Measurements from ENCODE around the gene DYTN. TPM values are rescaled to one million over a fixed set of nuclear protein-coding genes. Genes with fewer than 3 reads are reported as not detected.
"Not testable (repeated sequence)": the region's sequence is repeated elsewhere in the genome, so short reads cannot be mapped to it uniquely, and the experiment has no call there.

Gene DYTN
- polyA plus RNA-seq, 1 donor from 2014 or later, result not detected

DNA sequence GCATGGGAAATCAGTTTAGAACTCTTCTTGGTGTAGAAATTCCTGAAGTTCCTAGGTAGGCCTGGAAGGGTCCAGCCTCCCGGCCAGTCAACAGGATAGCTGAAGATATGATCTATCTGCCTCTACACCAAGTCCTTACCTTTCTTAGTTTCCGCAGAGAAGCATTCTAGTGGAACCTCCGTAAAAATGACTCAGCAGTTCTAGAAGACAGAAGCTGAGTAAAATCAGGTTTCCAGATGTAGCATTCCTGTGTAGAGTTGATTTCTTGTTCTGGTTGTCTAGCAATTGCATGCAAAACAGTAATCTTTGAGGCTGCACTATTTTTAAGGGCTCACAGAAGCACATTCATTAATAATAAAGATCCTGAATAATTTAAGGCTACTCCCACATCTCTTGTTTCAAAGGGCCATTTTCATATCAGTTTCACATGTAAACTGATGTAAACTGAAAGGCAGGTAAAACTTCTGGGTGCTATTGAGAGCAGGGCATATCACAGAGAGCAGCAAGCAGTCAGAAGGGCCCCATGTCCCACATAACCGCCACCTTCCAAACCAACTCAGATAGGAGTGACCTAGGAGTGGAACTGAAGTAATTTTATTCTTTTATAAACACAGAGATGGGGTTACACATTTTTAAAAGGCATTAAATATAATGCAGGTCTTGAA, 3.2 kb upstream of the DYTN start:
- no peak for TF ChIP-seq EZH2 (IDR thresholded peaks at IDR 0.05; ENCODE audit: borderline replicate concordance, insufficient read depth, low read length, poor library complexity, severe bottlenecking)
- TF ChIP-seq, protein P1, sequence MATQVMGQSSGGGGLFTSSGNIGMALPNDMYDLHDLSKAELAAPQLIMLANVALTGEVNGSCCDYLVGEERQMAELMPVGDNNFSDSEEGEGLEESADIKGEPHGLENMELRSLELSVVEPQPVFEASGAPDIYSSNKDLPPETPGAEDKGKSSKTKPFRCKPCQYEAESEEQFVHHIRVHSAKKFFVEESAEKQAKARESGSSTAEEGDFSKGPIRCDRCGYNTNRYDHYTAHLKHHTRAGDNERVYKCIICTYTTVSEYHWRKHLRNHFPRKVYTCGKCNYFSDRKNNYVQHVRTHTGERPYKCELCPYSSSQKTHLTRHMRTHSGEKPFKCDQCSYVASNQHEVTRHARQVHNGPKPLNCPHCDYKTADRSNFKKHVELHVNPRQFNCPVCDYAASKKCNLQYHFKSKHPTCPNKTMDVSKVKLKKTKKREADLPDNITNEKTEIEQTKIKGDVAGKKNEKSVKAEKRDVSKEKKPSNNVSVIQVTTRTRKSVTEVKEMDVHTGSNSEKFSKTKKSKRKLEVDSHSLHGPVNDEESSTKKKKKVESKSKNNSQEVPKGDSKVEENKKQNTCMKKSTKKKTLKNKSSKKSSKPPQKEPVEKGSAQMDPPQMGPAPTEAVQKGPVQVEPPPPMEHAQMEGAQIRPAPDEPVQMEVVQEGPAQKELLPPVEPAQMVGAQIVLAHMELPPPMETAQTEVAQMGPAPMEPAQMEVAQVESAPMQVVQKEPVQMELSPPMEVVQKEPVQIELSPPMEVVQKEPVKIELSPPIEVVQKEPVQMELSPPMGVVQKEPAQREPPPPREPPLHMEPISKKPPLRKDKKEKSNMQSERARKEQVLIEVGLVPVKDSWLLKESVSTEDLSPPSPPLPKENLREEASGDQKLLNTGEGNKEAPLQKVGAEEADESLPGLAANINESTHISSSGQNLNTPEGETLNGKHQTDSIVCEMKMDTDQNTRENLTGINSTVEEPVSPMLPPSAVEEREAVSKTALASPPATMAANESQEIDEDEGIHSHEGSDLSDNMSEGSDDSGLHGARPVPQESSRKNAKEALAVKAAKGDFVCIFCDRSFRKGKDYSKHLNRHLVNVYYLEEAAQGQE (IDR thresholded peaks at IDR 0.05; ENCODE audit: borderline replicate concordance), result no peak
- TF ChIP-seq SMC3 (conservative IDR thresholded peaks at IDR 0.05; ENCODE audit: poor library complexity), result no peak
- TF ChIP-seq TAF1 (IDR thresholded peaks at IDR 0.05; ENCODE audit: low read depth), result no peak
- no peak for TF ChIP-seq POLR2AphosphoS5 (IDR thresholded peaks at IDR 0.05)
- no peak for TF ChIP-seq CTCF (IDR thresholded peaks at IDR 0.05; ENCODE audit: poor library complexity, severe bottlenecking)
- no peak for TF ChIP-seq EP300 (conservative IDR thresholded peaks at IDR 0.05; ENCODE audit: poor library complexity, severe bottlenecking)
- no peak for TF ChIP-seq RAD21 (conservative IDR thresholded peaks at IDR 0.05)
- TF ChIP-seq MXI1 (conservative IDR thresholded peaks at IDR 0.05; ENCODE audit: poor library complexity, severe bottlenecking), result no peak
- Histone ChIP-seq H3K9ac (ENCODE audit: low read length) (no peak overlapping the region), H3K79me2 (replicated peaks; ENCODE audit: insufficient read depth, low read length) (no peaks in the 10 kb centered on the region), H3K4me2 (ENCODE audit: low read length) (no peak overlapping the region), H3K27ac (ENCODE audit: low read length) (no peak overlapping the region), H3F3A (ENCODE audit: insufficient read depth, low read length, poor library complexity, severe bottlenecking) (no peaks in the 10 kb centered on the region), H3K36me3 (ENCODE audit: insufficient read depth, low read length) (no peaks in the 10 kb centered on the region), H4K20me1 (ENCODE audit: insufficient read depth) (no peaks in the 10 kb centered on the region), H3K27me3 (ENCODE audit: insufficient read depth, low read depth, low read length) (no peaks in the 10 kb centered on the region), H3K4me3 (ENCODE audit: low read length) (no peak overlapping the region), H3K9me3 (ENCODE audit: low read length) (no peaks in the 10 kb centered on the region), H3K9me2 (ENCODE audit: insufficient read depth, low read length) (no peaks in the 10 kb centered on the region), H2AFZ (ENCODE audit: low read depth, low read length) (no peak overlapping the region)

DNA sequence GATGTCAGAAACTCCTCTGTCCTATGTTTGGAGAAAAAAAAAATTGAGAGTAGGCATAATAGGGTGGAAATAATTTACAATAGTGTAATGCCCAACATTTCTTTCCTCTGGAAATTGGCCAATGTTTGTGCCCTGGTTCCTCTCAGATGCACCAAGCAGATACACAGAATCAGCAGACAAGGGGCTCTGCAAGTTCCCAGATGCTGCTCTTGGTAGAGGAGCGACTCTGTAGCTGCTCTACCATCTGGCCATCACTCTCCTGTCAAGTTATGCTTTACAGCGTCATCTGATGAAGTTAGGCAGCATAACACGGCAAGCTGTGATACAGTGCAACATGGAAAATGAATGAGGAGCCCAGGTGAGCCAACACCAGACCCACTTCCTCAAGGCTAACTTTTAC, 1.6 kb downstream of the DYTN start:
- Histone ChIP-seq H4K20me1 (ENCODE audit: insufficient read depth) (no peaks in the 10 kb centered on the region), H3K4me2 (ENCODE audit: low read length) (no peak overlapping the region), H3K9me2 (ENCODE audit: insufficient read depth, low read length) (no peaks in the 10 kb centered on the region), H2AFZ (ENCODE audit: low read depth, low read length) (no peak overlapping the region), H3K9me3 (ENCODE audit: low read length) (no peaks in the 10 kb centered on the region), H3F3A (ENCODE audit: insufficient read depth, low read length, poor library complexity, severe bottlenecking) (no peaks in the 10 kb centered on the region), H3K27ac (ENCODE audit: low read length) (no peak overlapping the region), H3K9ac (ENCODE audit: low read length) (no peak overlapping the region), H3K36me3 (ENCODE audit: insufficient read depth, low read length) (no peaks in the 10 kb centered on the region), H3K79me2 (replicated peaks; ENCODE audit: insufficient read depth, low read length) (no peaks in the 10 kb centered on the region), H3K27me3 (ENCODE audit: insufficient read depth, low read depth, low read length) (no peaks in the 10 kb centered on the region), H3K4me3 (ENCODE audit: low read length) (no peak overlapping the region)
- TF ChIP-seq EP300 (conservative IDR thresholded peaks at IDR 0.05; ENCODE audit: poor library complexity, severe bottlenecking), result no peak
- TF ChIP-seq, protein P1 (IDR thresholded peaks at IDR 0.05; ENCODE audit: borderline replicate concordance), result no peak
- TF ChIP-seq RAD21 (conservative IDR thresholded peaks at IDR 0.05), result no peak
- no peak for TF ChIP-seq CTCF (IDR thresholded peaks at IDR 0.05; ENCODE audit: poor library complexity, severe bottlenecking)
- no peak for TF ChIP-seq MXI1 (conservative IDR thresholded peaks at IDR 0.05; ENCODE audit: poor library complexity, severe bottlenecking)
- no peak for TF ChIP-seq SMC3 (conservative IDR thresholded peaks at IDR 0.05; ENCODE audit: poor library complexity)
- no peak for TF ChIP-seq EZH2 (IDR thresholded peaks at IDR 0.05; ENCODE audit: borderline replicate concordance, insufficient read depth, low read length, poor library complexity, severe bottlenecking)
- no peak for TF ChIP-seq TAF1 (IDR thresholded peaks at IDR 0.05; ENCODE audit: low read depth)
- no peak for TF ChIP-seq POLR2AphosphoS5 (IDR thresholded peaks at IDR 0.05)

- not testable (repeated sequence) for H3K9ac ChIP-seq (ENCODE audit: low read length); H3K9me2 ChIP-seq (ENCODE audit: insufficient read depth, low read length); H3K27me3 ChIP-seq (ENCODE audit: insufficient read depth, low read depth, low read length); H4K20me1 ChIP-seq (ENCODE audit: insufficient read depth); H3K36me3 ChIP-seq (ENCODE audit: insufficient read depth, low read length); H3K4me2 ChIP-seq (ENCODE audit: low read length); H3K9me3 ChIP-seq (ENCODE audit: low read length); H3K27ac ChIP-seq (ENCODE audit: low read length); H3K79me2 ChIP-seq (replicated peaks; ENCODE audit: insufficient read depth, low read length); H3F3A ChIP-seq (ENCODE audit: insufficient read depth, low read length, poor library complexity, severe bottlenecking); H3K4me3 ChIP-seq (ENCODE audit: low read length); H2AFZ ChIP-seq (ENCODE audit: low read depth, low read length)
Observed at GRCh38 chr2:206715183-206715582, 3.0 kb downstream of the DYTN start.
